CD4-positive, alpha-beta T cell (primary cell): Measurements from ENCODE around the gene CLEC18B. TPM values are rescaled to one million over a fixed set of nuclear protein-coding genes. Genes with fewer than 3 reads are reported as not detected.
"Not testable (repeated sequence)": the region's sequence is repeated elsewhere in the genome, so short reads cannot be mapped to it uniquely, and the experiment has no call there.

Experiments used
- ATAC-seq: fragments of 200-7000 bp; cut with Tn5 transposase; one replicate; pipeline ENCODE4 v1.10.0; 2022; ENCODE audit warnings: mild to moderate bottlenecking; ENCODE audit not compliant: poor library complexity
- CTCF ChIA-PET: fragments of 350-600 bp; sonication (Branson Sonifier 250); formaldehyde crosslinking; loops from one replicate; lab custom pipeline; 2021; ENCODE audit warnings: antibody characterized with exemption, inconsistent platforms; lab: Charles Lee
- POLR2A ChIA-PET: fragments of 350-600 bp; sonication (Branson Sonifier 250); formaldehyde crosslinking; loops from one replicate; lab custom pipeline; 2021; ENCODE audit warnings: antibody characterized with exemption, inconsistent platforms; lab: Charles Lee
- DNase-seq, 14 experiments: peaks; one replicate each; pipeline ENCODE4 v3.0.0-alpha.2; 2013 to 2020; ENCODE audit warnings: mixed read lengths in 2 of 14
- H3K27ac ChIP-seq, 2 donors: one replicate each; pipeline versions ENCODE4 v1.5.1 to v1.7.0; 2013; ENCODE audit warnings: low read length in 2 of 2, low read depth in 1 of 2, mild to moderate bottlenecking in 1 of 2
- H3K27me3 ChIP-seq, 2 experiments: 1 replicate in 1 of 2; 2 replicates in 1 of 2; pipeline versions ENCODE4 v1.6.1 to v1.7.0; 2013; ENCODE audit warnings: low read length in 2 of 2, control low read depth in 1 of 2, mild to moderate bottlenecking in 1 of 2, moderate library complexity in 1 of 2; ENCODE audit not compliant: insufficient read depth in 2 of 2, control insufficient read depth in 1 of 2
- H3K36me3 ChIP-seq: one replicate; pipeline ENCODE4 v1.6.1; 2013; ENCODE audit warnings: low read length, control low read depth; ENCODE audit not compliant: insufficient read depth
- H3K4me1 ChIP-seq: one replicate; pipeline ENCODE4 v1.6.1; 2013; ENCODE audit warnings: low read length, control low read depth; ENCODE audit not compliant: insufficient read depth
- H3K4me3 ChIP-seq: one replicate; pipeline ENCODE4 v1.5.1; 2013; ENCODE audit warnings: mild to moderate bottlenecking, low read length, moderate library complexity
- H3K9me3 ChIP-seq, 2 experiments: 1 replicate in 1 of 2; 2 replicates in 1 of 2; pipeline versions ENCODE4 v1.6.1 to v1.7.0; 2013; ENCODE audit warnings: low read length in 2 of 2, mild to moderate bottlenecking in 2 of 2, control low read depth in 1 of 2, moderate library complexity in 1 of 2; ENCODE audit not compliant: control insufficient read depth in 1 of 2, insufficient read depth in 1 of 2
- H3K27ac Mint-ChIP-seq: one replicate; pipeline ENCODE4 v1.8.0; 2020; ENCODE audit warnings: mixed read lengths
- H3K27me3 Mint-ChIP-seq: one replicate; pipeline ENCODE4 v1.8.0; 2021; ENCODE audit warnings: mixed read lengths
- H3K36me3 Mint-ChIP-seq: one replicate; pipeline ENCODE4 v1.8.0; 2021; ENCODE audit warnings: low read depth, mixed read lengths
- H3K4me1 Mint-ChIP-seq: one replicate; pipeline ENCODE4 v1.8.0; 2021; ENCODE audit warnings: low read depth, mixed read lengths
- H3K4me3 Mint-ChIP-seq: one replicate; pipeline ENCODE4 v1.8.0; 2020; ENCODE audit warnings: mild to moderate bottlenecking, mixed read lengths
- H3K9me3 Mint-ChIP-seq: one replicate; pipeline ENCODE4 v1.8.0; 2020; ENCODE audit warnings: mixed read lengths
- intact Hi-C, 2 experiments: fragments of 100-400 bp; cut with DNase I in 1 of 2; cut with micrococcal nuclease in 1 of 2; formaldehyde crosslinking; loops; one replicate each; pipeline versions ENCODE4 v1.15.1 to v1.9.0; 2023 to 2025; cut with DNase I, micrococcal nuclease
- total RNA-seq, 174 experiments: library from RNA in 2 of 174; stranded (reverse) in 2 of 174; gene quantifications; one replicate each; pipeline ENCODE4 v1.2.3 and lab custom pipeline; 2021 to 2026
- TF ChIP-seq, protein P1 (sequence below): fragments of 200-600 bp; IDR thresholded peaks from one replicate; pipeline ENCODE4 v1.8.0; 2022; ENCODE audit warnings: antibody characterized with exemption, mild to moderate bottlenecking

Gene CLEC18B
- total RNA-seq, 2 experiments from 2014 or later = 1.1 TPM

DNA sequence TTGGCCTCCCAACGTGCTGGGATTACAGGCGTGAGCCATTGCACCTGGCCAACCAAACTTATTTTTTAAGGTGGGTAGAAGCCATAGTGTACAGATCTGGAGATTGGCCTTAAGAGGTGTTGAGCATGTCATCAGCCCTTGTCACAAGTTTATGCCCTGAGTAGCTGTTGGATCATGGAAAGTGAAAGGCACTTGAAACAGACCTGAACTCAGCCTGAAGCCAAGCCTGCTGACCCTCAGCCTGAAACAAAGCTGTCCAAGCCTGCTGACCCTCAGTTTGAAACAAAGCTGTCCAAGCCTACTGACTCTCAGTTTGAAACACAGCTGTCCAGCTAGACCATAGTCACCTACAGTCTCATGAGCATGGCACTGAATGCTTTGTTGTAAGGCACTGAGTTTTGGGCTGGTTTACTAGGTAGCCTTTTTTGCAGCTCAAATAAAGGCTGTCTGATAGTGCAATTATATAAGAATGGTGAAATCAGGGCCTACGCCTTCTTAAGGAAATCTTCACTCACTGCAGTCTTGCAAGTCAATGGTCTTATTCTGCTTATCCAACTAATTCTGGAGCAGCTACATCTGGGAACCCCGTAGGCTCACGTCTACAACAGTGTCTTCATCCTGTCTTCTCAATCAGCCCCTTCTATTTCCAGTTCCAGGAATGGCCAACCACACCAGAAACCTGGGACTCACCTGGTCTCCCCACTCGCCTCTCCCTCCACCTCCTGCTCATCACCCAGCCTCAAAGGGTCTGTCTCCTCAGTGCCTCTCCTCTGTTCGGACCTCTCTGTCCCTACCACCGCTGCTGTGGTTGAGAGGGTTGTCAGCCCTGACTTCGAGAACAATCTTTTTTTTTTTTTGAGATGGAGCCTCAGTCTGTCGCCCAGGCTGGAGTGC lies 48.1 kb downstream of the CLEC18B start:
- DNase-seq (no peak), ATAC-seq (no peak)
- Mint-ChIP-seq H3K27me3 (no peaks in the 10 kb centered on the region), H3K4me3 (no peak overlapping the region), H3K36me3 (no peaks in the 10 kb centered on the region), H3K27ac (peak overlapping the region; percentile 69), H3K4me1 (peaks cover 8% of the 10 kb centered on the region), H3K9me3 (no peaks in the 10 kb centered on the region)
- no peaks in the 10 kb centered on the region for H3K36me3 ChIP-seq
- H3K9me3 ChIP-seq = no peaks in the 10 kb centered on the region
- no peak overlapping the region for H3K4me3 ChIP-seq
- TF ChIP-seq, protein P1, sequence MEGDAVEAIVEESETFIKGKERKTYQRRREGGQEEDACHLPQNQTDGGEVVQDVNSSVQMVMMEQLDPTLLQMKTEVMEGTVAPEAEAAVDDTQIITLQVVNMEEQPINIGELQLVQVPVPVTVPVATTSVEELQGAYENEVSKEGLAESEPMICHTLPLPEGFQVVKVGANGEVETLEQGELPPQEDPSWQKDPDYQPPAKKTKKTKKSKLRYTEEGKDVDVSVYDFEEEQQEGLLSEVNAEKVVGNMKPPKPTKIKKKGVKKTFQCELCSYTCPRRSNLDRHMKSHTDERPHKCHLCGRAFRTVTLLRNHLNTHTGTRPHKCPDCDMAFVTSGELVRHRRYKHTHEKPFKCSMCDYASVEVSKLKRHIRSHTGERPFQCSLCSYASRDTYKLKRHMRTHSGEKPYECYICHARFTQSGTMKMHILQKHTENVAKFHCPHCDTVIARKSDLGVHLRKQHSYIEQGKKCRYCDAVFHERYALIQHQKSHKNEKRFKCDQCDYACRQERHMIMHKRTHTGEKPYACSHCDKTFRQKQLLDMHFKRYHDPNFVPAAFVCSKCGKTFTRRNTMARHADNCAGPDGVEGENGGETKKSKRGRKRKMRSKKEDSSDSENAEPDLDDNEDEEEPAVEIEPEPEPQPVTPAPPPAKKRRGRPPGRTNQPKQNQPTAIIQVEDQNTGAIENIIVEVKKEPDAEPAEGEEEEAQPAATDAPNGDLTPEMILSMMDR = no peak
- intact Hi-C loops = no loop called here
- no peaks in the 10 kb centered on the region for H3K27me3 ChIP-seq
- H3K4me1 ChIP-seq = peaks cover 7% of the 10 kb centered on the region
- no peak overlapping the region for H3K27ac ChIP-seq
- CTCF ChIA-PET = interaction anchor here (0.5 kb wide), 1 partner anchor 18 kb away, joined by 3 read pairs; no protein-coding TSS in a partner anchor
- POLR2A ChIA-PET = no interaction called here

DNA sequence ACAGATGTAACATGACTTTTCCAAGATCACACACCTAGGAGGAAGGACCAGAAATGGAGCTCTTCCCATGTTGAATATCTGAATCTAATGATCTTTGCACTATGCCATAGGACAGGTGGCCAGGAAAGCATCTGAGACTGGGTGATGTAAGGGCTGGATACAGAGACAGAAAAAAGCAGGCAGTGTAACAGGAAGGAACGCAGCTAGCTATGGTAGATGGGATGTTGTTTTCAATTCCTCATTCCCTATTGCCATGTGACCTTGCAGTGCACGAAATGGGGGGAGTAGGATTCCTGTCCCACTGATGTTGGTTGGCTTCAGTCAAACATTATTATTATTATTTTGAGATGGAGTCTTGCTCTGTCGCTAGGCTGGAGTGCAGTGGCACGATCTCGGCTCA lies 48.9 kb downstream of the CLEC18B start:
- no peaks in the 10 kb centered on the region for H3K27me3 ChIP-seq
- DNase-seq = no peak
- no peak for ATAC-seq
- Mint-ChIP-seq H3K27me3 (no peaks in the 10 kb centered on the region), H3K27ac (peak overlapping the region; percentile 29), H3K4me3 (no peak overlapping the region), H3K36me3 (peaks cover 4% of the 10 kb centered on the region), H3K9me3 (no peaks in the 10 kb centered on the region), H3K4me1 (peaks cover 11% of the 10 kb centered on the region)
- TF ChIP-seq, protein P1 = no peak
- no peaks in the 10 kb centered on the region for H3K36me3 ChIP-seq
- H3K9me3 ChIP-seq = no peaks in the 10 kb centered on the region
- intact Hi-C loops = no loop called here
- no peak overlapping the region for H3K27ac ChIP-seq
- peaks cover 9% of the 10 kb centered on the region for H3K4me1 ChIP-seq
- H3K4me3 ChIP-seq = no peak overlapping the region
- ChIA-PET CTCF (no interaction called here), POLR2A (no interaction called here)

GRCh38 chr16:74370338-74371135 lies 50.7 kb downstream of the CLEC18B start:
- H3K9me3 ChIP-seq, H3K9me3 Mint-ChIP-seq, POLR2A ChIA-PET, H3K27me3 Mint-ChIP-seq, H3K4me3 Mint-ChIP-seq, H3K36me3 ChIP-seq, H3K27me3 ChIP-seq, H3K4me3 ChIP-seq, ATAC-seq, intact Hi-C loops, H3K36me3 Mint-ChIP-seq, DNase-seq, H3K27ac Mint-ChIP-seq, CTCF ChIA-PET, H3K27ac ChIP-seq: not testable (repeated sequence)
- peaks cover 22% of the 10 kb centered on the region for H3K4me1 Mint-ChIP-seq
- H3K4me1 ChIP-seq = peaks cover 22% of the 10 kb centered on the region

DNA sequence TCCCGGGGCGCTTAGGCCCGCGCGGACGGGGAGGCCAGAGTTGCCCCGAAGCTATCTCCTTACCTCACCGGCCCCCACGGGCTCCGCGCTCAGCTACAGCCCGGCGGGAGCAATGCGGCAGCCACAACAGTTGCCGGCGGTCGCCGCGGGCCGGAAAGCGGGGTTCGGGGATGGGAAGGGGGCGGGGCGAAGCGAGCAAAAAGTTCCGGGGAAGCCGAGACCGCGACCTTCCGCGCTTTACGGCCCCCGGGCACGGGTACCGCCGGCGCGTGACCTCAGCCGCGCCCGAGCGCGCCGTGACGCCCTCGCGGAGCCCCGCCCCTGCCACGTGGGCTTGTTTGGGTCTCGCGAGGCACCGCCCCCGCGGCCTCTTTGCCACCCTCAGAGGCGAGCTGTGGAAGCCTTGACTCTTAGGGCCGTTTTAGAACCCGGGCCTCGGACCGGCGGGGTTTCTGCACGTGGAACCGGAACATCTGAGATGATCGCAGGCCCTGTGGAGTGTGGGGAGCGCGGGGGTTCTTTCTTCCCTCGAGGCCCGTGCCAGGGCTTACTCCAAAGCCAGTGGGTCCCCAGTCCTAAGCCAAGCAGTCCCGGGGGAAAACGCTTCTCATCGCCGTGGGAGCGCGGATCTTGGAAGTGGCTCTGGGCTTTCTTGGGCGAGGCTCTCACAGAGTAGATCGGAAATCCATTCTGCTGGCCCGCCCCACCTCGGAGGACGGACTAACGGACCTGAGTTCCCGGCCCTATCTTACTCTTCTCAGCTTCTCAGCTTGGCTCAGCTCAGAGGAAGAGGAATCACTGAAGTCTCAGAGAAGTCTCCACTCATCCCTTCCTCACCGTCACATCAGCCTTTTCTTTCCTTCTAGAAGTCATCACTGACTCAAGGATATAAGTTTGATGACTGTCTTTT lies 53.0 kb downstream of the CLEC18B start:
- H3K27ac Mint-ChIP-seq = peak overlapping the region; percentile 94
- Histone ChIP-seq H3K36me3 (peaks cover 14% of the 10 kb centered on the region), H3K27ac (peak overlapping the region; percentile 64 to 77), H3K4me3 (peak overlapping the region; percentile 69), H3K4me1 (peaks cover 31% of the 10 kb centered on the region)
- H3K9me3 ChIP-seq, H3K27me3 ChIP-seq, H3K36me3 Mint-ChIP-seq, CTCF ChIA-PET, H3K9me3 Mint-ChIP-seq, H3K27me3 Mint-ChIP-seq: not testable (repeated sequence)
- peak overlapping the region; percentile 98 for H3K4me3 Mint-ChIP-seq
- peak; percentile 88 for ATAC-seq
- POLR2A ChIA-PET = interaction anchor here (0.8 to 2.6 kb wide), 2 partner anchors 14 to 71 kb away, joined by 3 to 11 read pairs; partner anchors contain the start of gene PSMD7
- peaks cover 22% of the 10 kb centered on the region for H3K4me1 Mint-ChIP-seq
- intact Hi-C loops = loop anchor here (2.0 to 10.0 kb wide), 3 partner anchors 73 to 299 kb away; partner anchors contain the start of genes GLG1 (in 1 of the 2) and RFWD3 (in 1 of the 2)
- DNase-seq = peak; percentile 96 to 100 (median 98)
